Measurements from ENCODE around the gene MTM1. TPM values are rescaled to one million over a fixed set of nuclear protein-coding genes. Genes with fewer than 3 reads are reported as not detected.
A peak's percentile ranks its signal among the peaks of the same experiment; 100 is the strongest.

The MTM1 gene
- total and polyA plus RNA-seq, 4 experiments from 2014 or later = 27.3 to 38.5 (median 35.1) TPM

DNA sequence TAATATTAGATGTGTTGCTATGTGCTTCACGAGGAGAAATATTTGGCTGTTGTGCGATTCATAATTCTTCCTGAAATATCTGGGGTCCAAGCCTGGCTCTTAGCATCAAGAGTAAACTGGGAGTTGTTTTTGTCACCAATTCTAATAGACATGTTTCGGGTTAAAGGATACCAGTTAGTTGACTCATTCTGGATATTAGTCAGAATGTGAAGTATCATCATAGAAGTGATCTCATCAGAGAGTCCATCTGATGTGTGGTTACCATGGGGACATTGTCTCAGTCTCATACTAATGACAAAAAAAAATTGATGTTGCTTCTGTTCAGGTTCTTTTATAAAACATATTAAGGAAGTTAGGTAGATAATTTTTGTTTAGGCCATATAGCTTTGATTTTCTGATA is 67.5 kb downstream of the MTM1 start:
- POLR2A ChIA-PET (ENCODE audit: partially characterized antibody) = no interaction called here
- intact Hi-C loops (cut with micrococcal nuclease) = no loop called here
- no peaks in the 10 kb centered on the region for H3K27me3 Mint-ChIP-seq

GRCh38 chrX:150642423-150642822 is 74.0 kb downstream of the MTM1 start:
- H3K27me3 ChIP-seq (ENCODE audit: insufficient read depth, low read length) = no peaks in the 10 kb centered on the region
- no peak overlapping the region for H3K27ac ChIP-seq (ENCODE audit: low read depth, low read length)
- H3K27ac Mint-ChIP-seq = no peak overlapping the region
- no peaks in the 10 kb centered on the region for H3K4me1 Mint-ChIP-seq
- no peaks in the 10 kb centered on the region for H3K9me3 Mint-ChIP-seq
- peaks cover 35% of the 10 kb centered on the region for H3K36me3 ChIP-seq (ENCODE audit: insufficient read depth, low read length)
- DNase-seq = no peak
- no peak overlapping the region for H3K4me3 Mint-ChIP-seq
- H3K36me3 Mint-ChIP-seq = peaks cover 0 to 64% of the 10 kb centered on the region in 2 donors
- no peaks in the 10 kb centered on the region for H3K27me3 Mint-ChIP-seq
- H3K4me1 ChIP-seq (ENCODE audit: insufficient read depth, low read length) = no peaks in the 10 kb centered on the region
- CTCF ChIA-PET (ENCODE audit: partially characterized antibody) = interaction anchor here (1.5 kb wide), 1 partner anchor 74 kb away, joined by 3 read pairs; no protein-coding TSS in a partner anchor
- intact Hi-C loops (cut with micrococcal nuclease) = no loop called here
- H3K9me3 ChIP-seq (ENCODE audit: control insufficient read depth in 1 of 2, low read length in 2 of 2) = no peaks in the 10 kb centered on the region
- no peak overlapping the region for H3K4me3 ChIP-seq (ENCODE audit: low read length in 2 of 2)
- POLR2A ChIA-PET (ENCODE audit: partially characterized antibody) = no interaction called here

More for the DNA sequence above, 67.5 kb downstream of the MTM1 start:
- Histone ChIP-seq H3K27ac (ENCODE audit: low read depth, low read length) (no peak overlapping the region), H3K4me1 (ENCODE audit: insufficient read depth, low read length) (no peaks in the 10 kb centered on the region), H3K36me3 (ENCODE audit: insufficient read depth, low read length) (peaks cover 17% of the 10 kb centered on the region), H3K9me3 (ENCODE audit: control insufficient read depth in 1 of 2, low read length in 2 of 2) (no peaks in the 10 kb centered on the region), H3K4me3 (ENCODE audit: low read length in 2 of 2) (no peak overlapping the region), H3K27me3 (ENCODE audit: insufficient read depth, low read length) (no peaks in the 10 kb centered on the region)
- Mint-ChIP-seq H3K4me1 (peaks cover 0 to 6% (median under 1%) of the 10 kb centered on the region in 4 donors), H3K9me3 (no peaks in the 10 kb centered on the region), H3K36me3 (peaks cover 3 to 56% of the 10 kb centered on the region in 2 donors), H3K4me3 (no peak overlapping the region), H3K27ac (peak overlapping the region in 4 of 7 donors; percentile 22 to 52 (median 28))
- CTCF ChIA-PET (ENCODE audit: partially characterized antibody) = no interaction called here
- DNase-seq = no peak

- Histone ChIP-seq H3K4me1 (ENCODE audit: insufficient read depth, low read length) (no peaks in the 10 kb centered on the region), H3K4me3 (ENCODE audit: low read length in 2 of 2) (no peak overlapping the region), H3K36me3 (ENCODE audit: insufficient read depth, low read length) (peaks cover 35% of the 10 kb centered on the region), H3K9me3 (ENCODE audit: control insufficient read depth in 1 of 2, low read length in 2 of 2) (no peaks in the 10 kb centered on the region), H3K27ac (ENCODE audit: low read depth, low read length) (no peak overlapping the region), H3K27me3 (ENCODE audit: insufficient read depth, low read length) (no peaks in the 10 kb centered on the region)
- no peaks in the 10 kb centered on the region for H3K9me3 Mint-ChIP-seq
- H3K27me3 Mint-ChIP-seq = no peaks in the 10 kb centered on the region
- H3K4me3 Mint-ChIP-seq = no peak overlapping the region
- ChIA-PET POLR2A (ENCODE audit: partially characterized antibody) (no interaction called here), CTCF (ENCODE audit: partially characterized antibody) (no interaction called here)
- DNase-seq = no peak
- H3K36me3 Mint-ChIP-seq = peaks cover 0 to 60% of the 10 kb centered on the region in 2 donors
- H3K4me1 Mint-ChIP-seq = no peaks in the 10 kb centered on the region
- H3K27ac Mint-ChIP-seq = no peak overlapping the region
- intact Hi-C loops (cut with micrococcal nuclease) = no loop called here
Observed at GRCh38 chrX:150643271-150643670, 74.8 kb downstream of the MTM1 start.

DNA sequence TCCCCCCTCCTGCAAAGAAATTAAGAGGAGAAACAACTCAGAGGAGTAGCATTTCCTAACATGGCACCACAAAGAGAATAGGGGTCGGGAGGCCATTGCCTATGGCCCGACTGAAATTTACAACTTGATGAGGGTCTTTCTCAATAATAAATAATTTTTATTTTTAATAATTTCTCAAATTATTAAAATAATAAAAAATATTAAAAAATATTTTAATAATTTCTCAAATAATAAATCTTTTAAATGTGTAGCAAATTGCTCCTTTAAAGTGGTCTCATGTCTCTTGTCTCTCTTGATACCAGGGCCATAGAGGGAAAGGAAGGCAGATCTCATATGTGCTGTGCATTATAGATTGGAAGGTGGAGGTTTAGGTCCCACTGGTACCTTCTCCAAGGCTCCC is 75.5 kb downstream of the MTM1 start:
- H3K4me1 Mint-ChIP-seq = no peaks in the 10 kb centered on the region
- no peaks in the 10 kb centered on the region for H3K4me1 ChIP-seq (ENCODE audit: insufficient read depth, low read length)
- CTCF ChIA-PET (ENCODE audit: partially characterized antibody) = interaction anchor here (0.8 kb wide), 1 partner anchor 14 kb away, joined by 3 read pairs; no protein-coding TSS in a partner anchor

DNA sequence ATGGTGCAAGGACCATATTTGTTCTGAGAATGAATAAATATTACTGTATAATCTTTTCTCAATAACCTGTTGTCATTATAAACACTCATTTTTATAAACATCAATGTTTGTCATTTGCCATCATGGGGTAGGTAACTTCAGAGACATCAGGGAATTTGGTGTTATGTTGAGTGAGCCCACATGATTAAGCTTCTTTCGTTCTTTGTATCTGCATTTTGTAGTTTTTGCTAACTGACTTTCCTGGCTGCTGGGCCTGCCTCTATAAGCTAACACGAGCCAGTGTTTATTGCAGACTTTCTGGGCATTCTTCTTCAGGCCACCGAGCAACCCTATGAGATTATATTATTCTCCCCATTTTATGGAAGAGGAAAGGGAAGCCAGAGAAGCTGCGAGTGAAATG is 76.0 kb downstream of the MTM1 start:
- no peaks in the 10 kb centered on the region for H3K4me1 Mint-ChIP-seq

More for the DNA sequence above, 75.5 kb downstream of the MTM1 start:
- H3K36me3 ChIP-seq (ENCODE audit: insufficient read depth, low read length) = peaks cover 33% of the 10 kb centered on the region
- no peaks in the 10 kb centered on the region for H3K27me3 Mint-ChIP-seq
- H3K27ac ChIP-seq (ENCODE audit: low read depth, low read length) = no peak overlapping the region
- no peak overlapping the region for H3K4me3 ChIP-seq (ENCODE audit: low read length in 2 of 2)
- POLR2A ChIA-PET (ENCODE audit: partially characterized antibody) = no interaction called here
- no peaks in the 10 kb centered on the region for H3K27me3 ChIP-seq (ENCODE audit: insufficient read depth, low read length)
- intact Hi-C loops (cut with micrococcal nuclease) = no loop called here
- peaks cover 0 to 61% of the 10 kb centered on the region in 2 donors for H3K36me3 Mint-ChIP-seq
- no peaks in the 10 kb centered on the region for H3K9me3 Mint-ChIP-seq
- H3K4me3 Mint-ChIP-seq = no peak overlapping the region
- no peaks in the 10 kb centered on the region for H3K9me3 ChIP-seq (ENCODE audit: control insufficient read depth in 1 of 2, low read length in 2 of 2)
- DNase-seq = no peak
- no peak overlapping the region for H3K27ac Mint-ChIP-seq

DNA sequence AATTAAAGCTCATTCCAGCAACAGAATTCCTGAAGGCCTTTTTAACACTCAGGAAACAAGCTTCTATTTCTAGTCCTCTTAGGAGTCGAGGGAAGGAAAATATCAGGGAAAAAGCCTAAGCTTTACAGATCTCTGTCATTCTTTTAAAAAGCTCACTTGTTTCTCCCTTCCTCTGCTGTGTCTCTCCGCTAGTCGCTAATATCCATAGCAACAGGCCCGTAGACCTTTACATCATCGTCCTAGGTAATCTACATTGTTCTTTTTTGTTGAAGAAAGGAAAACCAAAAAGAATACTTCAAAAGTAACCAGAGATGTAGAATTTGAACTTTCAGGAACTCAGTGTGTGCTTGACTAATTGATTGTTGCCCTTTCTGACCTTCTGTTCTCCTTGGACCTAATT is 78.9 kb downstream of the MTM1 start:
- no peaks in the 10 kb centered on the region for H3K27me3 ChIP-seq (ENCODE audit: insufficient read depth, low read length)
- POLR2A ChIA-PET (ENCODE audit: partially characterized antibody) = no interaction called here
- H3K4me3 Mint-ChIP-seq = no peak overlapping the region
- no peak overlapping the region for H3K27ac ChIP-seq (ENCODE audit: low read depth, low read length)
- H3K36me3 ChIP-seq (ENCODE audit: insufficient read depth, low read length) = peaks cover 28% of the 10 kb centered on the region
- H3K27me3 Mint-ChIP-seq = no peaks in the 10 kb centered on the region
- peaks cover 13 to 64% of the 10 kb centered on the region in 2 donors for H3K36me3 Mint-ChIP-seq
- no peaks in the 10 kb centered on the region for H3K9me3 Mint-ChIP-seq
- H3K4me1 Mint-ChIP-seq = peaks cover 0 to 6% (median 4%) of the 10 kb centered on the region in 4 donors
- H3K9me3 ChIP-seq (ENCODE audit: control insufficient read depth in 1 of 2, low read length in 2 of 2) = no peaks in the 10 kb centered on the region
- intact Hi-C loops (cut with micrococcal nuclease) = no loop called here
- no peak for DNase-seq
- no peaks in the 10 kb centered on the region for H3K4me1 ChIP-seq (ENCODE audit: insufficient read depth, low read length)
- no peak overlapping the region for H3K4me3 ChIP-seq (ENCODE audit: low read length in 2 of 2)
- no peak overlapping the region for H3K27ac Mint-ChIP-seq
- CTCF ChIA-PET (ENCODE audit: partially characterized antibody) = no interaction called here

More for the DNA sequence above, 76.0 kb downstream of the MTM1 start:
- Mint-ChIP-seq H3K36me3 (peaks cover 4 to 61% of the 10 kb centered on the region in 2 donors), H3K27me3 (no peaks in the 10 kb centered on the region), H3K9me3 (no peaks in the 10 kb centered on the region), H3K4me3 (no peak overlapping the region), H3K27ac (no peak overlapping the region)
- Histone ChIP-seq H3K27me3 (ENCODE audit: insufficient read depth, low read length) (no peaks in the 10 kb centered on the region), H3K36me3 (ENCODE audit: insufficient read depth, low read length) (peaks cover 29% of the 10 kb centered on the region), H3K9me3 (ENCODE audit: control insufficient read depth in 1 of 2, low read length in 2 of 2) (no peaks in the 10 kb centered on the region), H3K4me3 (ENCODE audit: low read length in 2 of 2) (no peak overlapping the region), H3K27ac (ENCODE audit: low read depth, low read length) (no peak overlapping the region), H3K4me1 (ENCODE audit: insufficient read depth, low read length) (no peaks in the 10 kb centered on the region)
- intact Hi-C loops (cut with micrococcal nuclease) = no loop called here
- no peak for DNase-seq
- ChIA-PET CTCF (ENCODE audit: partially characterized antibody) (interaction anchor here (0.8 kb wide), 1 partner anchor 14 kb away, joined by 3 read pairs; no protein-coding TSS in a partner anchor), POLR2A (ENCODE audit: partially characterized antibody) (no interaction called here)

GRCh38 chrX:150648296-150648940 is 80.0 kb downstream of the MTM1 start:
- H3K4me1 Mint-ChIP-seq = peaks cover 0 to 6% (median 4%) of the 10 kb centered on the region in 4 donors
- H3K4me3 Mint-ChIP-seq = no peak overlapping the region
- POLR2A ChIA-PET (ENCODE audit: partially characterized antibody) = no interaction called here
- Histone ChIP-seq H3K9me3 (ENCODE audit: control insufficient read depth in 1 of 2, low read length in 2 of 2) (no peaks in the 10 kb centered on the region), H3K36me3 (ENCODE audit: insufficient read depth, low read length) (peaks cover 28% of the 10 kb centered on the region), H3K27ac (ENCODE audit: low read depth, low read length) (no peak overlapping the region), H3K4me3 (ENCODE audit: low read length in 2 of 2) (no peak overlapping the region), H3K4me1 (ENCODE audit: insufficient read depth, low read length) (no peaks in the 10 kb centered on the region), H3K27me3 (ENCODE audit: insufficient read depth, low read length) (no peaks in the 10 kb centered on the region)
- no peak overlapping the region for H3K27ac Mint-ChIP-seq
- CTCF ChIA-PET (ENCODE audit: partially characterized antibody) = interaction anchor here (1.8 kb wide), 1 partner anchor 69 kb away, joined by 5 read pairs; no protein-coding TSS in a partner anchor
- no peaks in the 10 kb centered on the region for H3K27me3 Mint-ChIP-seq
- H3K36me3 Mint-ChIP-seq = peaks cover 13 to 67% of the 10 kb centered on the region in 2 donors
- intact Hi-C loops (cut with micrococcal nuclease) = no loop called here
- no peak for DNase-seq
- H3K9me3 Mint-ChIP-seq = no peaks in the 10 kb centered on the region
